SU-DHL-6 (cell line): ENCODE measurements around the gene RCBTB2.
"Not testable (repeated sequence)": the region's sequence is repeated elsewhere in the genome, so short reads cannot be mapped to it uniquely, and the experiment has no call there.

Experiments
- H2AFZ ChIP-seq: fragments of 200-600 bp; sonication (generic); 2 replicates; pipeline ENCODE4 v1.6.1; 2014; ENCODE audit warnings: low read depth, mild to moderate bottlenecking, moderate library complexity, mixed read lengths, antibody characterized with exemption, low read length; ENCODE audit not compliant: severe bottlenecking
- H3F3A ChIP-seq: fragments of 200-600 bp; shearing (Covaris generic); 2 replicates; pipeline ENCODE4 v1.6.0; 2016; ENCODE audit warnings: antibody characterized with exemption, mild to moderate bottlenecking; ENCODE audit not compliant: insufficient read depth
- H3K27ac ChIP-seq: fragments of 200-600 bp; sonication (generic); 2 replicates; pipeline ENCODE4 v1.5.1; 2016; ENCODE audit warnings: low read depth, mild to moderate bottlenecking, low read length, moderate library complexity, mixed read lengths
- H3K27me3 ChIP-seq: fragments of 200-600 bp; sonication (generic), shearing (Covaris generic); 2 replicates; pipeline ENCODE4 v1.6.0; 2014; ENCODE audit warnings: mild to moderate bottlenecking, low read length
- H3K36me3 ChIP-seq: fragments of 200-600 bp; sonication (generic); 2 replicates; pipeline ENCODE4 v1.6.1; 2014; ENCODE audit warnings: mild to moderate bottlenecking, low read length, mixed read lengths
- H3K4me2 ChIP-seq: fragments of 300-600, 200-600 bp; shearing (Covaris generic), sonication (generic); 2 replicates; pipeline ENCODE4 v1.6.0; 2014; ENCODE audit warnings: low read length, low read depth, mild to moderate bottlenecking; ENCODE audit not compliant: poor library complexity, severe bottlenecking
- H3K4me3 ChIP-seq: fragments of 200-600 bp; sonication (generic); 2 replicates; pipeline ENCODE4 v1.5.1; 2014; ENCODE audit warnings: antibody characterized with exemption, low read length, mild to moderate bottlenecking, mixed read lengths; ENCODE audit not compliant: insufficient read depth, poor library complexity, severe bottlenecking
- H3K79me2 ChIP-seq: fragments of 200-600 bp; sonication (generic); 2 replicates; pipeline ENCODE4 v1.6.1; 2014; ENCODE audit warnings: mild to moderate bottlenecking, low read length, moderate library complexity; ENCODE audit not compliant: insufficient read depth
- H3K9ac ChIP-seq: fragments of 200-600 bp; sonication (generic); 2 replicates; pipeline ENCODE4 v1.7.0; 2014; ENCODE audit warnings: mild to moderate bottlenecking, low read length
- H3K9me2 ChIP-seq: fragments of 200-600 bp; sonication (generic); replicated peaks from 2 replicates; pipeline ENCODE4 v1.6.1; 2014; ENCODE audit warnings: low read length; ENCODE audit not compliant: insufficient read depth
- H3K9me3 ChIP-seq: fragments of 200-600 bp; sonication (generic); 2 replicates; pipeline ENCODE4 v1.6.1; 2014; ENCODE audit warnings: low read length, mixed read lengths; ENCODE audit not compliant: insufficient read depth
- H4K20me1 ChIP-seq: fragments of 200-600 bp; sonication (generic); 2 replicates; pipeline ENCODE4 v1.6.1; 2014; ENCODE audit warnings: low read depth, mild to moderate bottlenecking, antibody characterized with exemption, low read length, moderate library complexity, mixed read lengths
- CTCF ChIP-seq: fragments of 200-600 bp; sonication (generic); IDR thresholded peaks from one replicate; pipeline ENCODE4 v1.5.1; 2017; ENCODE audit warnings: antibody characterized with exemption, mild to moderate bottlenecking, low read length, moderate library complexity; ENCODE audit not compliant: insufficient read depth, poor library complexity, severe bottlenecking
- EZH2phosphoT487 ChIP-seq: fragments of 200-600 bp; sonication (generic), shearing (Covaris generic); conservative IDR thresholded peaks from 2 replicates; pipeline ENCODE4 v1.6.1; 2018; ENCODE audit warnings: mild to moderate bottlenecking, antibody characterized with exemption, low read length, moderate library complexity, mixed read lengths

RCBTB2 gene

GRCh38 chr13:48457578-48458242 lies 75.2 kb downstream of the RCBTB2 start:
- no peak overlapping the region for H3K9ac ChIP-seq
- peaks cover 38% of the 10 kb centered on the region for H3K36me3 ChIP-seq
- no peaks in the 10 kb centered on the region for H3F3A ChIP-seq
- TF ChIP-seq EZH2phosphoT487 (no peak), CTCF (no peak)
- H3K4me3 ChIP-seq, result no peak overlapping the region
- H3K9me2 ChIP-seq, result no peaks in the 10 kb centered on the region
- H3K27ac ChIP-seq, result no peak overlapping the region
- 0 out of 2 replicates have a peak, but pooled peaks cover under 1% of the 10 kb centered on the region for H3K79me2 ChIP-seq
- no peak overlapping the region for H2AFZ ChIP-seq
- no peaks in the 10 kb centered on the region for H3K9me3 ChIP-seq
- no peaks in the 10 kb centered on the region for H4K20me1 ChIP-seq
- H3K4me2 ChIP-seq, result no peak overlapping the region
- no peaks in the 10 kb centered on the region for H3K27me3 ChIP-seq

- no peak overlapping the region for H3K27ac ChIP-seq
- TF ChIP-seq EZH2phosphoT487, result no peak
- no peak for TF ChIP-seq CTCF
- 0 out of 2 replicates have a peak, but pooled peaks cover 4% of the 10 kb centered on the region for H3K79me2 ChIP-seq
- H3K27me3 ChIP-seq, result no peaks in the 10 kb centered on the region
- no peaks in the 10 kb centered on the region for H4K20me1 ChIP-seq
- no peaks in the 10 kb centered on the region for H3K9me3 ChIP-seq
- H3K9ac ChIP-seq, result no peak overlapping the region
- no peak overlapping the region for H3K4me3 ChIP-seq
- peaks cover 37% of the 10 kb centered on the region for H3K36me3 ChIP-seq
- no peaks in the 10 kb centered on the region for H3K9me2 ChIP-seq
- H3K4me2 ChIP-seq, result no peak overlapping the region
- no peak overlapping the region for H2AFZ ChIP-seq
- no peaks in the 10 kb centered on the region for H3F3A ChIP-seq
These were observed 76.3 kb downstream of the RCBTB2 start for GRCh38 chr13:48456546-48456945.

DNA sequence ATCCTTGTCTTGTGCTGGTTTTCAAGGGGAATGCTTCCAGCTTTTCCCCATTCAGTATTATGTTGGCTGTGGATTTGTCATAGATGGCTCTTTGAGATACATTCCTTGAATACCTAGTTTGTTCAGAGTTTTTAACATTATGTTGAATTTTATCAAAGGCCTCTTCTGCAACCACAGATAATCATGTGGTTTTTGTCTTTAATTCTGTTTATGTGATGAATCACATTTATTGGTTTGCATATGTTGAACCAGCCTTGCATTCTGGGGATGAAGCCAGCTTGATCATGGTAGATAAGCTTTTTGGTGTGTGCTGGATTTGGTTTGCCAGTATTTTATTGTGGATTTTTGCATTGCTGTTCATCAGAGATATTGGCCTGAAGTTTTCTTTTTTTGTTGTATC lies 81.7 kb downstream of the RCBTB2 start:
- H3K27me3 ChIP-seq, H3K9ac ChIP-seq, H4K20me1 ChIP-seq, H3F3A ChIP-seq, H2AFZ ChIP-seq, H3K9me2 ChIP-seq, H3K27ac ChIP-seq, H3K9me3 ChIP-seq, H3K4me2 ChIP-seq, H3K4me3 ChIP-seq: not testable (repeated sequence)
- Histone ChIP-seq H3K36me3 (peaks cover 18% of the 10 kb centered on the region), H3K79me2 (peaks cover 17% of the 10 kb centered on the region)

DNA sequence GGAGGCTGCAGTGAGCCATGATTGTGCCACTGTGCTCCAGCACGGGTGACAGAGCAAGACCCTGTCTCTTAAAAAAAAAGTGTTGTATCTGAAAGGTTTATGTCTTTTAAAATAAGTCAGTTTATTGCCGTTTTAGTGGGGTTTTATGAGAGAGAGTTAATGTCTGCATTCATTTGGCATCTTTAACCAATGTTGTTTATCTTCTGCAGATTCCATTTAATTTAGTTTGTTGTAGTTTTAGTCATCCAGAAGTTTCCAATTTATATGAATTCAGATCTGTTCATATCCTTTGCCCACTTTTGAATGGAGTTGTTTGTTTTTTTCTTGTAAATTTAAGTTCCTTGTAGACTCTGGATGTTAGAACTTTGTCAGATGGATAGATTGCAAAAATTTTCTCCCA lies 83.2 kb downstream of the RCBTB2 start:
- H3K4me2 ChIP-seq, result no peak overlapping the region
- no peak overlapping the region for H3K27ac ChIP-seq
- H4K20me1 ChIP-seq, result no peaks in the 10 kb centered on the region
- H3F3A ChIP-seq, result peaks cover 4% of the 10 kb centered on the region; the same call in 1 of the 2 replicates
- no peak overlapping the region for H3K4me3 ChIP-seq
- 0 out of 2 replicates have a peak, but pooled peaks cover 5% of the 10 kb centered on the region for H3K9me3 ChIP-seq
- H3K9ac ChIP-seq, result no peak overlapping the region
- peaks cover 17% of the 10 kb centered on the region for H3K79me2 ChIP-seq
- no peaks in the 10 kb centered on the region for H3K27me3 ChIP-seq
- H3K9me2 ChIP-seq, result no peaks in the 10 kb centered on the region
- H2AFZ ChIP-seq, result no peak overlapping the region
- peaks cover 18% of the 10 kb centered on the region for H3K36me3 ChIP-seq
- TF ChIP-seq CTCF (no peak), EZH2phosphoT487 (no peak)
